OCI-LY1 (cell line): ENCODE results near the gene FAM76B.

Experiments
- CTCF ChIP-seq: fragments of 200-600 bp; sonication (generic), shearing (Covaris generic); IDR thresholded peaks from 2 replicates; pipeline ENCODE4 v1.5.1; 2017; ENCODE audit warnings: mild to moderate bottlenecking, antibody characterized with exemption, low read length, moderate library complexity, mixed read lengths
- EZH2 ChIP-seq: fragments of 200-600 bp; sonication (generic), shearing (Covaris generic); IDR thresholded peaks from 2 replicates; pipeline ENCODE4 v1.8.0; 2017; ENCODE audit warnings: borderline replicate concordance, mixed run types, mild to moderate bottlenecking, antibody characterized with exemption, low read length, moderate library complexity, mixed read lengths

- TF ChIP-seq CTCF (no peak), EZH2 (no peak)
Observed at GRCh38 chr11:95832763-95833162, 43.2 kb upstream of the FAM76B start.
